NK-92 (cell line): ENCODE data around the gene RCCD1.
"Not testable (repeated sequence)": the region's sequence is repeated elsewhere in the genome, so short reads cannot be mapped to it uniquely, and the experiment has no call there.

ENCODE experiments used
- DNase-seq: peaks from one replicate; lab custom pipeline; 2025; ENCODE audit not compliant: unreplicated experiment; lab: John Stamatoyannopoulos, UW

RCCD1 gene

GRCh38 chr15:90917569-90917968, 37.1 kb upstream of the RCCD1 start:
- DNase-seq, result no peak

- DNase-seq, result no peak
Measured at GRCh38 chr15:90918034-90918788, 36.5 kb upstream of the RCCD1 start.

GRCh38 chr15:90918835-90919234, 35.8 kb upstream of the RCCD1 start:
- no peak for DNase-seq

GRCh38 chr15:90921887-90922286, 32.8 kb upstream of the RCCD1 start:
- DNase-seq, result no peak

- DNase-seq, result not testable (repeated sequence)
Measured at GRCh38 chr15:90922712-90923322, 31.9 kb upstream of the RCCD1 start.

- no peak for DNase-seq
Measured at GRCh38 chr15:90924375-90924774, 30.3 kb upstream of the RCCD1 start.

GRCh38 chr15:90926766-90927165, 27.9 kb upstream of the RCCD1 start:
- not testable (repeated sequence) for DNase-seq

GRCh38 chr15:90928106-90928505, 26.6 kb upstream of the RCCD1 start:
- not testable (repeated sequence) for DNase-seq

GRCh38 chr15:90929246-90930019, 25.3 kb upstream of the RCCD1 start:
- DNase-seq, result no peak

GRCh38 chr15:90930861-90931574, 23.7 kb upstream of the RCCD1 start:
- DNase-seq, result no peak

GRCh38 chr15:90931575-90931827, 23.2 kb upstream of the RCCD1 start:
- DNase-seq, result no peak

GRCh38 chr15:90931828-90932659, 22.6 kb upstream of the RCCD1 start, which contains the start of gene HDDC3:
Gene HDDC3 (minus strand): TSS chr15:90932549. CDS start chr15:90932540, 9 bp downstream.
- DNase-seq, result no peak

GRCh38 chr15:90932660-90932991, 22.1 kb upstream of the RCCD1 start:
- DNase-seq, result no peak

GRCh38 chr15:90933301-90933700, 21.4 kb upstream of the RCCD1 start:
- no peak for DNase-seq

- DNase-seq, result peak; percentile 43
Measured at GRCh38 chr15:90934256-90934948, 20.3 kb upstream of the RCCD1 start.

GRCh38 chr15:90934949-90935751, 19.5 kb upstream of the RCCD1 start, which contains the start of gene UNC45A:
Gene UNC45A (plus strand): TSS chr15:90935285. CDS start chr15:90935325, 40 bp downstream.
- DNase-seq, result peak; percentile 66

GRCh38 chr15:90936823-90937222, 17.9 kb upstream of the RCCD1 start:
- DNase-seq, result no peak

- DNase-seq, result no peak
Measured at GRCh38 chr15:90938261-90938660, 16.4 kb upstream of the RCCD1 start.

GRCh38 chr15:90939756-90940155, 14.9 kb upstream of the RCCD1 start:
- no peak for DNase-seq
